ENCODE data around the gene PNMA6A. TPM values are rescaled to one million over a fixed set of nuclear protein-coding genes. Genes with fewer than 3 reads are reported as not detected.
"Not testable (repeated sequence)": the region's sequence is repeated elsewhere in the genome, so short reads cannot be mapped to it uniquely, and the experiment has no call there.

The PNMA6A gene
- 0.53 and 0.77 TPM in 2 replicates for total RNA-seq

GRCh38 chrX:153071909-153072583 is at the start of gene PNMA6A:
PNMA6A (plus strand) TSS chrX:153072454; CDS start chrX:153073063, 609 bp downstream.
- H3K4me3 ChIP-seq (ENCODE audit: low read depth, low read length); DNase-seq (ENCODE audit: low read depth); FAIRE-seq; H3K36me3 ChIP-seq (ENCODE audit: control insufficient read depth, insufficient read depth, low read length); H3K27me3 ChIP-seq (ENCODE audit: control insufficient read depth, insufficient read depth, low read length): not testable (repeated sequence)

DNA sequence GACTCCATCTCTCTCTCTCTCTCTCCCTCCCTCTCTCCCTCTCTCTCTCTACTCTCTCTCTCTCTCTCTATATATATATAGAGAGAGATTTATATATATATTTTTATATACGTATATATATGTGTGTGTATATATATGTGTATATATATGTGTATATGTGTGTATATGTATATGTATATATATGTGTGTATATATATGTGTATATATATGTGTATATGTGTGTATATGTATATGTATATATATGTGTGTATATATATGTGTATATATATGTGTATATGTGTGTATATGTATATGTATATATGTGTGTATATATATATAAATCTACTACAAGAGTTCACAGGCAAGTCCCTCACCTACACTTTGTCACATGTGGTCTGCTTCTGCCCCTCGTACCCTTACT is 45.8 kb upstream of the PNMA6A start:
- H3K36me3 ChIP-seq (ENCODE audit: control insufficient read depth, insufficient read depth, low read length); H3K27me3 ChIP-seq (ENCODE audit: control insufficient read depth, insufficient read depth, low read length); FAIRE-seq; H3K4me3 ChIP-seq (ENCODE audit: low read depth, low read length); DNase-seq (ENCODE audit: low read depth): not testable (repeated sequence)

DNA sequence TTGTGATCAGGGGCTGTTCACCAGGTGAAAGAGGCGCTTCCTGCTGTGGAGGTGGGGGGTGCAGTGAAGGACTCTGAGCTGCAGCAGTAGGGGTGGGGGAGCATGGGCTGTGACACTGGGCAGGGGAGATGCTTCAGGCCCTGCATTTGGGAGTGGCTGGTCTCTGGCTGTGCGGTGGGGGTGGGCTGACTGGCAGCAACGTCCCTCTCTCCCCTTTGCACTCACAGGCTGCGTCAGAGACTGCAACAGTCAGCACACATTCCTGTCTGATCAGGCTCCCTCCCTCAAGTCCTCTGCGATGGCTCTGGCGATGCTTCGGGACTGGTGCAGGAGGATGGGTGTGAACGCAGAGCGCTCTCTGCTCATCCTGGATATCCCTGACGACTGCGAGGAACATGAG is 43.8 kb upstream of the PNMA6A start:
- DNase-seq (ENCODE audit: low read depth); H3K4me3 ChIP-seq (ENCODE audit: low read depth, low read length); H3K36me3 ChIP-seq (ENCODE audit: control insufficient read depth, insufficient read depth, low read length); H3K27me3 ChIP-seq (ENCODE audit: control insufficient read depth, insufficient read depth, low read length): not testable (repeated sequence)
- FAIRE-seq = peak; percentile 86

- no peak for DNase-seq (ENCODE audit: low read depth)
- TF ChIP-seq, protein P1, sequence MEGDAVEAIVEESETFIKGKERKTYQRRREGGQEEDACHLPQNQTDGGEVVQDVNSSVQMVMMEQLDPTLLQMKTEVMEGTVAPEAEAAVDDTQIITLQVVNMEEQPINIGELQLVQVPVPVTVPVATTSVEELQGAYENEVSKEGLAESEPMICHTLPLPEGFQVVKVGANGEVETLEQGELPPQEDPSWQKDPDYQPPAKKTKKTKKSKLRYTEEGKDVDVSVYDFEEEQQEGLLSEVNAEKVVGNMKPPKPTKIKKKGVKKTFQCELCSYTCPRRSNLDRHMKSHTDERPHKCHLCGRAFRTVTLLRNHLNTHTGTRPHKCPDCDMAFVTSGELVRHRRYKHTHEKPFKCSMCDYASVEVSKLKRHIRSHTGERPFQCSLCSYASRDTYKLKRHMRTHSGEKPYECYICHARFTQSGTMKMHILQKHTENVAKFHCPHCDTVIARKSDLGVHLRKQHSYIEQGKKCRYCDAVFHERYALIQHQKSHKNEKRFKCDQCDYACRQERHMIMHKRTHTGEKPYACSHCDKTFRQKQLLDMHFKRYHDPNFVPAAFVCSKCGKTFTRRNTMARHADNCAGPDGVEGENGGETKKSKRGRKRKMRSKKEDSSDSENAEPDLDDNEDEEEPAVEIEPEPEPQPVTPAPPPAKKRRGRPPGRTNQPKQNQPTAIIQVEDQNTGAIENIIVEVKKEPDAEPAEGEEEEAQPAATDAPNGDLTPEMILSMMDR (IDR thresholded peaks at IDR 0.05; ENCODE audit: insufficient read depth, low read length, severe bottlenecking) = no peak
- no peaks in the 10 kb centered on the region for H3K36me3 ChIP-seq (ENCODE audit: control insufficient read depth, insufficient read depth, low read length)
- no peaks in the 10 kb centered on the region for H3K27me3 ChIP-seq (ENCODE audit: control insufficient read depth, insufficient read depth, low read length)
- FAIRE-seq = no peak
- H3K4me3 ChIP-seq (ENCODE audit: low read depth, low read length) = no peak overlapping the region
Measured at GRCh38 chrX:153029162-153029561, 43.1 kb upstream of the PNMA6A start.

DNA sequence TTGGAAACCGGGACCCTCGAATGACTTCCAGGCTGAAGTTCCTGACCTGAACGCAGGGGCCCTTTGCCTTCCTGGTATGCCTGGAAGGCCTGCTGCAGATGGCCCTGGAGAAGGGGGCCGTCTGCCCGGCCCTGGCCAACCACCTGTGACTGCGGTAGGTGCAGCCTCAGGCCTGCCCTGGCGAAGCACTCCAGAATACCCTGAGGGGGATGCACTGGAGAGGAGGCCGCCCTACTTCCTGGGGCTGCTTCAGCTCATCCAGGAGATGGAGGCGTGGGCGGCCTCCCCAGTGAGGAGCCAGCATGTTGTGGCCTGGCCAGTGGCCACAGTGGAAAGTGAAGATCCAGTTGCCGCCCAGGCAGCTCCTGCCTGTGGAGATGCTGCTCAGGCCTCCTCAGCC is 42.4 kb upstream of the PNMA6A start:
- H3K27me3 ChIP-seq (ENCODE audit: control insufficient read depth, insufficient read depth, low read length) = no peaks in the 10 kb centered on the region
- H3K36me3 ChIP-seq (ENCODE audit: control insufficient read depth, insufficient read depth, low read length) = no peaks in the 10 kb centered on the region
- TF ChIP-seq, protein P1 (IDR thresholded peaks at IDR 0.05; ENCODE audit: insufficient read depth, low read length, severe bottlenecking) = no peak
- FAIRE-seq = no peak
- no peak overlapping the region for H3K4me3 ChIP-seq (ENCODE audit: low read depth, low read length)
- DNase-seq (ENCODE audit: low read depth) = no peak

DNA sequence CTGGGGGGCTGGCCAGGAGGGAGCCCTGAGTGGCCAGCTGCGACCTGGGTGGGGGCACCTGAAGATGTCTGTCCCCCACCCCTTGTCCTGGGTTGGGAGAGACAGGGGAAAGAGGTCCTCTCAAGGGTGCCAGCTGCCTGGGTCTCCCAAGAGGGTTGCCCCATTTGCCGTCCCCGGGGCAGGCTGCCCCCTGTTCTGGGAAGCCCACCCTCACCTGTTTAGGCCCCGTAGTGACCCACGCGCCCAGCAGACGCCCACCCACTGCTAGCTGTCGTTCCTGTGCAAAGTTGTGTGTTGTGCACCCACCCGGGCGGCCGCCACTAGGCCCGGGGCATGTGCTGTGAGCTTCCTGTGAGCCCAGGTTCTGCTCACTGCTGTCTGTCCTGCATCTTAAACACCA is 41.5 kb upstream of the PNMA6A start:
- H3K27me3 ChIP-seq (ENCODE audit: control insufficient read depth, insufficient read depth, low read length) = no peaks in the 10 kb centered on the region
- TF ChIP-seq, protein P1 (IDR thresholded peaks at IDR 0.05; ENCODE audit: insufficient read depth, low read length, severe bottlenecking) = no peak
- FAIRE-seq = no peak
- DNase-seq (ENCODE audit: low read depth) = no peak
- H3K4me3 ChIP-seq (ENCODE audit: low read depth, low read length) = no peak overlapping the region
- no peaks in the 10 kb centered on the region for H3K36me3 ChIP-seq (ENCODE audit: control insufficient read depth, insufficient read depth, low read length)

DNA sequence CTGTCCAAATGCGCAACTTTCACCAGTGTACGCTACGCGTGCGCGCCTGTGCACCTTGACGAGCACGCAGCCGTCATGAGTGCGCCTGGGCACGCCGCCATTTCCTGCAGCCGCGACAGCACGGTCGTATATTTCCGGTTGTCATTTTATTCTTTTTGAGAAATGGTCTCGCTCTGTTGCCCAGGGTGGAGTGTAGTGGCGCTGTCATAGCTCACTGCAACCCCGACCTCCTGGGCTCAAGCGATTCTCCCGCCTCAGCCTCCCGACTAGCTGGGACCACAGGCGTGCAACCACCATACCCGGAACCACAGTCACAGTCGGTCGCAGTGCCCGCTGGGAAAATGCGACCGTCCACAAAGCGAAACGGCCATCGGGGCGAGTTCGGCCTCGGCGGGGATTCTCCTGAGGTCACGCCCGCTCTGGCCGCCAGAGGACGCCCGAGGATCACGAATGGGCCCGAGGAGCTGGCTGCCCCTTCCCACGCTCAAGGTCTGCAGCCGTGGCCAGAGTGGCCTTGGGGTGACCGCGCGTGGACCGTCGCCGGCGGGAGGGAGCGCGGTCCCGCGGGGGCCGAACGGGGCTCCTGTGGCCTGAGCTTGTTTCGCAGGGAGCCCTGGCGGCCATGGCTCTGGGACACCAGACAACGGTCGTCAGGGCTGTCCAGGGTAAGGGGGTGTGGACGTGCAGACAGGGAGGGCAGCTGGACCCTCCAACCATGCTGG is 39.7 kb upstream of the PNMA6A start:
- H3K4me3 ChIP-seq (ENCODE audit: low read depth, low read length) = peak overlapping the region; percentile 23
- H3K36me3 ChIP-seq (ENCODE audit: control insufficient read depth, insufficient read depth, low read length) = no peaks in the 10 kb centered on the region
- FAIRE-seq (no peak), DNase-seq (ENCODE audit: low read depth) (no peak)
- H3K27me3 ChIP-seq (ENCODE audit: control insufficient read depth, insufficient read depth, low read length) = no peaks in the 10 kb centered on the region
- TF ChIP-seq, protein P1 (IDR thresholded peaks at IDR 0.05; ENCODE audit: insufficient read depth, low read length, severe bottlenecking) = peak; percentile 87
